Amygdala (tissue), 56 donors: ENCODE results near the gene TIMM50.
"Not testable (repeated sequence)": the region's sequence is repeated elsewhere in the genome, so short reads cannot be mapped to it uniquely, and the experiment has no call there.

ENCODE experiments used
- DNase-seq, 56 donors: peaks; one replicate each; lab custom pipeline; 2025; lab: John Stamatoyannopoulos, UW

The TIMM50 gene

GRCh38 chr19:39467941-39468340 is 12.7 kb upstream of the TIMM50 start:
- DNase-seq, result no peak

- DNase-seq, result no peak
Measured at GRCh38 chr19:39469036-39469435, 11.6 kb upstream of the TIMM50 start.

GRCh38 chr19:39469567-39469966 is 11.1 kb upstream of the TIMM50 start:
- DNase-seq, result no peak

GRCh38 chr19:39470724-39471339 is 9.8 kb upstream of the TIMM50 start:
- DNase-seq, result no peak

GRCh38 chr19:39471756-39472536 is 8.7 kb upstream of the TIMM50 start:
- no peak for DNase-seq

- DNase-seq, result no peak
Measured at GRCh38 chr19:39472746-39473442, 7.7 kb upstream of the TIMM50 start.

- DNase-seq, result no peak
Measured at GRCh38 chr19:39473443-39473960, 7.1 kb upstream of the TIMM50 start.

GRCh38 chr19:39474139-39474620 is 6.5 kb upstream of the TIMM50 start:
- DNase-seq, result peak in 35 of 56 donors; percentile 1 to 65 (median 12)

GRCh38 chr19:39475748-39476147 is 4.9 kb upstream of the TIMM50 start:
- no peak for DNase-seq

GRCh38 chr19:39479319-39479801 is 1.3 kb upstream of the TIMM50 start:
- not testable (repeated sequence) for DNase-seq

- DNase-seq, result no peak
Measured at GRCh38 chr19:39479916-39480315, 722 bp upstream of the TIMM50 start.

- DNase-seq, result no peak
Measured at GRCh38 chr19:39481229-39481545, 549 bp downstream of the TIMM50 start.

- no peak for DNase-seq
Measured at GRCh38 chr19:39481676-39482075, 1.0 kb downstream of the TIMM50 start.

- DNase-seq, result no peak
Measured at GRCh38 chr19:39483141-39483540, 2.5 kb downstream of the TIMM50 start.

GRCh38 chr19:39489756-39490155 is 9.1 kb downstream of the TIMM50 start:
- no peak for DNase-seq

- DNase-seq, result no peak
Measured at GRCh38 chr19:39492225-39492624, 11.6 kb downstream of the TIMM50 start.

- no peak for DNase-seq
Measured at GRCh38 chr19:39492788-39493187, 12.2 kb downstream of the TIMM50 start.

- DNase-seq, result no peak
Measured at GRCh38 chr19:39494661-39495060, 14.0 kb downstream of the TIMM50 start.

GRCh38 chr19:39496063-39496462 is 15.4 kb downstream of the TIMM50 start:
- no peak for DNase-seq

GRCh38 chr19:39497701-39497995 is 17.0 kb downstream of the TIMM50 start:
- DNase-seq, result peak in 2 of 56 donors; percentile 19 to 35
